Endothelial cell of umbilical vein (primary cell): ENCODE data around the gene C1orf198. TPM values are rescaled to one million over a fixed set of nuclear protein-coding genes. Genes with fewer than 3 reads are reported as not detected.

Experiments used
- BruUV-seq: library from RNA; stranded (reverse); fragments of 400-500 nt; replicated peaks from 2 replicates; lab custom pipeline; 2021; lab: Mats Ljungman, UMichigan
- CTCF ChIA-PET: fragments of 300-600, 350-600 bp; sonication (Branson Sonifier 250); formaldehyde crosslinking; loops from one replicate; lab custom pipeline; 2021; ENCODE audit warnings: antibody characterized with exemption, inconsistent platforms; lab: Charles Lee
- POLR2A ChIA-PET: fragments of 300-600, 350-600 bp; sonication (Branson Sonifier 250); formaldehyde crosslinking; loops from one replicate; lab custom pipeline; 2021; ENCODE audit warnings: antibody characterized with exemption, inconsistent platforms; lab: Charles Lee
- DNase-seq: peaks from one replicate; pipeline ENCODE4 v3.0.0-alpha.2; 2011; ENCODE audit warnings: low read depth, low spot score
- FAIRE-seq: peaks from 2 replicates; lab custom pipeline; 2011; peaks lifted over from hg19 to GRCh38; lab: Jason Lieb, UNC
- H2AFZ ChIP-seq: 2 replicates; pipeline ENCODE4 v1.6.0; 2012; ENCODE audit warnings: low read depth, low read length, control low read depth, inconsistent platforms
- H3K27ac ChIP-seq: 2 replicates; pipeline ENCODE4 v1.5.1; 2011; ENCODE audit warnings: low read depth, mild to moderate bottlenecking, control low read depth, low read length, moderate library complexity; ENCODE audit not compliant: insufficient read depth
- H3K27me3 ChIP-seq, 2 experiments: 2 replicates each; pipeline versions ENCODE4 v1.6.0 to v1.6.1; 2011; ENCODE audit warnings: low read length in 2 of 2, mixed read lengths in 1 of 2; ENCODE audit not compliant: control insufficient read depth in 2 of 2, insufficient read depth in 2 of 2
- H3K36me3 ChIP-seq, 2 experiments: 2 replicates in 1 of 2; 3 replicates in 1 of 2; pipeline ENCODE4 v1.5.1; 2011; ENCODE audit warnings: low read length in 2 of 2, mild to moderate bottlenecking in 1 of 2, moderate library complexity in 1 of 2; ENCODE audit not compliant: control insufficient read depth in 2 of 2, insufficient read depth in 2 of 2; ENCODE audit errors: extremely low read depth in 1 of 2
- H3K4me1 ChIP-seq: 3 replicates; pipeline ENCODE4 v1.5.1; 2011; ENCODE audit warnings: mild to moderate bottlenecking, low read length; ENCODE audit not compliant: control insufficient read depth, insufficient read depth; ENCODE audit errors: extremely low read depth
- H3K4me2 ChIP-seq: 2 replicates; pipeline ENCODE4 v1.6.1; 2011; ENCODE audit warnings: low read length, control low read depth, mixed read lengths; ENCODE audit not compliant: insufficient read depth
- H3K4me3 ChIP-seq, 3 experiments: fragments of 200-600 bp in 1 of 3; sonication (generic), shearing (Covaris generic) in 1 of 3; replicated peaks in 1 of 3; 2 replicates each; pipeline ENCODE4 v1.5.1; 2011 to 2016; ENCODE audit warnings: control low read depth in 3 of 3, low read length in 3 of 3, mild to moderate bottlenecking in 2 of 3, inconsistent platforms in 1 of 3, low read depth in 1 of 3, moderate library complexity in 1 of 3; ENCODE audit not compliant: insufficient read depth in 1 of 3
- H3K79me2 ChIP-seq: 2 replicates; pipeline ENCODE4 v1.6.0; 2012; ENCODE audit warnings: low read length, inconsistent platforms; ENCODE audit not compliant: control insufficient read depth, insufficient read depth
- H3K9ac ChIP-seq: replicated peaks from 2 replicates; pipeline ENCODE3; 2011; ENCODE audit warnings: low read length, control low read depth; ENCODE audit not compliant: insufficient read depth; ENCODE audit errors: extremely low read depth
- H3K9me1 ChIP-seq: replicated peaks from 3 replicates; pipeline ENCODE4 v1.6.0; 2011; ENCODE audit warnings: mild to moderate bottlenecking, low read length; ENCODE audit not compliant: control insufficient read depth, insufficient read depth; ENCODE audit errors: extremely low read depth
- H3K9me3 ChIP-seq: replicated peaks from 2 replicates; pipeline ENCODE4 v1.5.1; 2012; ENCODE audit warnings: low read length, inconsistent platforms; ENCODE audit not compliant: control insufficient read depth, insufficient read depth
- H4K20me1 ChIP-seq: replicated peaks from 2 replicates; pipeline ENCODE3; 2011; ENCODE audit warnings: mild to moderate bottlenecking, low read length; ENCODE audit not compliant: control insufficient read depth, insufficient read depth; ENCODE audit errors: extremely low read depth
- CTCF ChIP-seq, 2 donors: IDR thresholded peaks; 1 replicate in 1 of 2; 2 replicates in 1 of 2; pipeline ENCODE4 v1.5.1; 2011; ENCODE audit warnings: low read length in 2 of 2, mild to moderate bottlenecking in 2 of 2, moderate library complexity in 2 of 2, control low read depth in 1 of 2, inconsistent platforms in 1 of 2, low read depth in 1 of 2; ENCODE audit not compliant: insufficient read depth in 1 of 2; ENCODE audit errors: extremely low read depth in 1 of 2
- EZH2 ChIP-seq: IDR thresholded peaks from 2 replicates; pipeline ENCODE4 v1.6.1; 2012; ENCODE audit warnings: borderline replicate concordance, low read depth, mild to moderate bottlenecking, moderate library complexity, low read length, inconsistent platforms; ENCODE audit not compliant: severe bottlenecking
- FOS ChIP-seq: IDR thresholded peaks from 2 replicates; pipeline ENCODE4 v1.6.1; 2011; ENCODE audit warnings: mild to moderate bottlenecking, low read length, moderate library complexity, borderline replicate concordance; ENCODE audit not compliant: insufficient read depth
- GATA2 ChIP-seq: IDR thresholded peaks from 2 replicates; pipeline ENCODE4 v1.7.0; 2011; ENCODE audit warnings: low read depth, mild to moderate bottlenecking, moderate library complexity, mixed read lengths, low read length; ENCODE audit not compliant: insufficient read length, insufficient read depth
- JUN ChIP-seq: IDR thresholded peaks from 2 replicates; pipeline ENCODE4 v1.6.1; 2011; ENCODE audit warnings: borderline replicate concordance, low read depth; ENCODE audit not compliant: insufficient read length, insufficient read depth
- MAX ChIP-seq: IDR thresholded peaks from 2 replicates; pipeline ENCODE4 v1.6.1; 2011; ENCODE audit not compliant: insufficient read depth, insufficient read length
- MYC ChIP-seq: IDR thresholded peaks from one replicate; pipeline ENCODE4 v1.6.1; 2011; ENCODE audit warnings: mild to moderate bottlenecking, low read depth, low read length
- POLR2A ChIP-seq: IDR thresholded peaks from 2 replicates; pipeline ENCODE4 v1.6.1; 2012; ENCODE audit warnings: low read depth, mild to moderate bottlenecking, control low read depth, low read length
- POLR2AphosphoS5 ChIP-seq: IDR thresholded peaks from 2 replicates; pipeline ENCODE4 v1.6.1; 2012; ENCODE audit warnings: low read depth, mild to moderate bottlenecking, control low read depth, low read length, moderate library complexity; ENCODE audit not compliant: insufficient read depth
- dilution Hi-C: fragments of 300-500 bp; cut with MboI; formaldehyde crosslinking; loops from one replicate; pipeline ENCODE4 v1.15.0; 2019; ENCODE audit warnings: low sequenced_read_pairs; ENCODE audit not compliant: extremely low pct_ligation_motif_present
- intact Hi-C: fragments of 100-400 bp; cut with micrococcal nuclease; formaldehyde crosslinking; loops from one replicate; pipeline ENCODE4 v1.10.0; 2022
- polyA plus RNA-seq, 4 experiments: library from polyadenylated mRNA; depleted of rRNA in 3 of 4; stranded (reverse) in 3 of 4; unstranded in 1 of 4; fragments of >200 nt; gene quantifications; 2 replicates each; pipeline versions ENCODE4 v1.2.1 to v1.2.3, GENCODE V29; 2011 to 2012; ENCODE audit warnings: missing spikeins in 1 of 4
- total RNA-seq: library from RNA; stranded (reverse); gene quantifications from 2 replicates; pipeline ENCODE4 v1.2.3, GENCODE V29; 2021

C1orf198 gene
- total and polyA plus RNA-seq, 2 donors (not counting 3 experiments of a cell fraction or from before 2014, with no cell fraction given), result 21.2 to 29.2 TPM

GRCh38 chr1:230788561-230789275 is 79.6 kb downstream of the C1orf198 start:
- H3K27ac ChIP-seq, result no peak overlapping the region
- H3K9me3 ChIP-seq, result no peaks in the 10 kb centered on the region
- no peaks in the 10 kb centered on the region for H3K36me3 ChIP-seq
- CTCF ChIA-PET, result no interaction called here
- no peak overlapping the region for H3K4me2 ChIP-seq
- TF ChIP-seq POLR2AphosphoS5 (no peak), EZH2 (no peak), POLR2A (no peak), MYC (no peak), CTCF (IDR thresholded peaks at IDR 0.05; ENCODE audit: extremely low read depth in 1 of 2, insufficient read depth in 1 of 2, low read depth in 1 of 2, low read length in 2 of 2) (no peak), JUN (no peak), GATA2 (no peak), FOS (no peak), MAX (no peak)
- no peaks in the 10 kb centered on the region for H3K4me1 ChIP-seq
- H3K4me3 ChIP-seq, result no peak overlapping the region
- intact Hi-C loops (no loop called here), dilution Hi-C loops (no loop called here)
- DNase-seq, result no peak
- no peak overlapping the region for H3K9ac ChIP-seq
- H3K27me3 ChIP-seq, result no peaks in the 10 kb centered on the region
- H2AFZ ChIP-seq, result no peak overlapping the region
- no peaks in the 10 kb centered on the region for H4K20me1 ChIP-seq
- no peaks in the 10 kb centered on the region for H3K9me1 ChIP-seq
- POLR2A ChIA-PET, result no interaction called here
- FAIRE-seq, result no peak
- no peaks in the 10 kb centered on the region for H3K79me2 ChIP-seq
- BruUV-seq, result no TSS peak
